ENCODE results near the gene PTPN9. TPM values are rescaled to one million over a fixed set of nuclear protein-coding genes. Genes with fewer than 3 reads are reported as not detected.

The PTPN9 gene
- total and polyA plus RNA-seq, 2 of the 4 experiments (the other 2 are of a cell fraction): 26.5 to 38.9 TPM

DNA sequence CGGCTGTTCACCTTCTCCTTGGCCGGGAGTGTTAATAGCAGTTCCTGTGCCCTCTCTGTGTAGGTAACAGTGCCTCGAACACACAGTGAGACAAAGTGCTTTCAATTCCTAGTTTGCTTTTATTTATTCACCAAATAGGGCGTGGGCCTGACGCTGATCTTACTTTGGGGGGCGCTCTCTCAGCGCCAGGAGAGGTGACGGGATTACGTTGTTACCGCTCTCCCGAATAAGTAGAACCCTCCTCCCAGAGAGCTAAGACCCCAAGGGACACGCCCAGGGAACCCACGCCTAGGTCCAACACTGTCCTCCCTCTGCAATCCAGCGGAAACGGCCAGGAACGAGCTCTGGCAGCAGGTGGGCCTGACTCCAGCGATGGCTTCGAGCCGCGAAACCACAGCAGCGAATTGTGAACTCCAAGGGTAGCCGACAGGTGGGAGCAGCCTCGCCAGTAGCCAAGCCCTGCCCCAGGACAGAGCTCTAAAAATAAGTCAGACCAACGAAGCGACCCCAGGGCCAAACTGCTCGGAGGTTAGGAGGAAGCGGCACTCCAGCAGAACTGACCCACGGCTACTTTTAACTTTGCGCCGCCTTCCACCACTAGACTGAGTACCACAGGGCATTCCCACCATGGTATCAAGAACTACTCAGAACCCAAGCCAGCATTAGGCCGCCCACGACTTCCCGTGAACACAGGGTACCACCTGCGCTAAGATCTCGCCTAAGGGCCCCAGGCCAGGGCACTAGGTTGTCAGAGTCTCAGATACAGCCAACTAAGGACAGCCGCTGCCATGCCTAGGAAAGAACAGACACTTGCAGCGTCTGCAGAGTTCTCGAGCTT, 126.0 kb downstream of the PTPN9 start:
- Histone ChIP-seq H3K4me1 (ENCODE audit: control insufficient read depth, insufficient read depth, low read length) (peaks cover 11% of the 10 kb centered on the region), H4K20me1 (ENCODE audit: insufficient read depth, low read length) (peaks cover 35% of the 10 kb centered on the region), H3K9ac (ENCODE audit: low read depth, low read length) (peak overlapping the region; percentile 74), H2BK20ac (ENCODE audit: low read depth, low read length) (no peak overlapping the region), H2AFZ (replicated peaks; ENCODE audit: low read length, poor library complexity) (peak overlapping the region; percentile 86), H2BK15ac (ENCODE audit: low read depth, low read length) (peak overlapping the region; percentile 30; the same call in 1 of the 3 replicates), H3K36me3 (ENCODE audit: control insufficient read depth, insufficient read depth, low read length) (no peaks in the 10 kb centered on the region), H2AK9ac (replicated peaks; ENCODE audit: low read depth, low read length, poor library complexity) (peak overlapping the region; percentile 80), H3K18ac (ENCODE audit: low read depth, low read length) (peak overlapping the region; percentile 4), H3K4me2 (ENCODE audit: low read depth, low read length) (peak overlapping the region; percentile 94), H3K27ac (ENCODE audit: insufficient read depth, low read length) (peak overlapping the region; percentile 85), H2BK120ac (ENCODE audit: low read depth, low read length) (peak overlapping the region; percentile 12), H4K5ac (ENCODE audit: low read depth, low read length) (peak overlapping the region; percentile 35), H3K79me1 (ENCODE audit: low read depth in 1 of 2, low read length in 2 of 2) (peaks cover 11 to 31% of the 10 kb centered on the region in 2 experiments; a peak in 3 of 4 replicates), H3K4me3 (ENCODE audit: insufficient read depth, low read depth, low read length) (peak overlapping the region; percentile 50), H2AK5ac (ENCODE audit: low read depth, low read length) (peak overlapping the region; percentile 79), H3K9me1 (ENCODE audit: insufficient read depth, low read length) (peaks cover 3% of the 10 kb centered on the region; the same call in 1 of the 2 replicates), H3K23ac (ENCODE audit: low read depth, low read length) (peak overlapping the region; percentile 77), H4K8ac (ENCODE audit: low read depth in 2 of 2, low read length in 2 of 2) (peak overlapping the region; percentile 79 to 85), H3K4ac (ENCODE audit: low read depth, low read length) (peak overlapping the region; percentile 81), H3K56ac (ENCODE audit: extremely low read depth, insufficient read depth, low read length) (peak overlapping the region; percentile 91), H3K9me3 (ENCODE audit: control insufficient read depth, insufficient read depth, low read length) (no peaks in the 10 kb centered on the region), H3K14ac (replicated peaks; ENCODE audit: low read depth, low read length) (peak overlapping the region; percentile 85), H4K91ac (ENCODE audit: insufficient read depth, low read depth, low read length) (peak overlapping the region; percentile 91), H3K27me3 (ENCODE audit: control insufficient read depth, insufficient read depth, low read length) (no peaks in the 10 kb centered on the region), H2BK5ac (ENCODE audit: low read depth, low read length, poor library complexity, severe bottlenecking) (peak overlapping the region; percentile 39)
- no peak for DNase-seq
- dilution Hi-C loops (cut with HindIII; ENCODE audit: low sequenced_read_pairs, unreplicated experiment): no loop called here
- ATAC-seq (ENCODE audit: low read depth): no peak
- BruUV-seq (replicated peaks): no TSS peak
- WGBS, 2 experiments (ENCODE audit: extremely low coverage in 2 of 2, insufficient read length in 1 of 2): 0% methylated on average over 23 of the region's 38 CpGs; no CpG with 5 or more reads in 1 of the 2 experiments
- TF ChIP-seq SMC3 (IDR thresholded peaks at IDR 0.05; ENCODE audit: low read depth, low read length) (no peak), RFX5 (IDR thresholded peaks at IDR 0.05; ENCODE audit: low read depth, low read length) (no peak), CEBPB (IDR thresholded peaks at IDR 0.05; ENCODE audit: low read depth, low read length) (no peak), USF2 (IDR thresholded peaks at IDR 0.05; ENCODE audit: low read depth, low read length) (no peak), POLR2A (IDR thresholded peaks at IDR 0.05; ENCODE audit: low read depth, low read length) (no peak), BHLHE40 (IDR thresholded peaks at IDR 0.05; ENCODE audit: low read depth, low read length) (no peak)
- TF ChIP-seq, protein P1, sequence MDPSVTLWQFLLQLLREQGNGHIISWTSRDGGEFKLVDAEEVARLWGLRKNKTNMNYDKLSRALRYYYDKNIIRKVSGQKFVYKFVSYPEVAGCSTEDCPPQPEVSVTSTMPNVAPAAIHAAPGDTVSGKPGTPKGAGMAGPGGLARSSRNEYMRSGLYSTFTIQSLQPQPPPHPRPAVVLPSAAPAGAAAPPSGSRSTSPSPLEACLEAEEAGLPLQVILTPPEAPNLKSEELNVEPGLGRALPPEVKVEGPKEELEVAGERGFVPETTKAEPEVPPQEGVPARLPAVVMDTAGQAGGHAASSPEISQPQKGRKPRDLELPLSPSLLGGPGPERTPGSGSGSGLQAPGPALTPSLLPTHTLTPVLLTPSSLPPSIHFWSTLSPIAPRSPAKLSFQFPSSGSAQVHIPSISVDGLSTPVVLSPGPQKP (IDR thresholded peaks at IDR 0.05; ENCODE audit: borderline replicate concordance, low read depth, low read length): no peak
- TF ChIP-seq, protein P2, sequence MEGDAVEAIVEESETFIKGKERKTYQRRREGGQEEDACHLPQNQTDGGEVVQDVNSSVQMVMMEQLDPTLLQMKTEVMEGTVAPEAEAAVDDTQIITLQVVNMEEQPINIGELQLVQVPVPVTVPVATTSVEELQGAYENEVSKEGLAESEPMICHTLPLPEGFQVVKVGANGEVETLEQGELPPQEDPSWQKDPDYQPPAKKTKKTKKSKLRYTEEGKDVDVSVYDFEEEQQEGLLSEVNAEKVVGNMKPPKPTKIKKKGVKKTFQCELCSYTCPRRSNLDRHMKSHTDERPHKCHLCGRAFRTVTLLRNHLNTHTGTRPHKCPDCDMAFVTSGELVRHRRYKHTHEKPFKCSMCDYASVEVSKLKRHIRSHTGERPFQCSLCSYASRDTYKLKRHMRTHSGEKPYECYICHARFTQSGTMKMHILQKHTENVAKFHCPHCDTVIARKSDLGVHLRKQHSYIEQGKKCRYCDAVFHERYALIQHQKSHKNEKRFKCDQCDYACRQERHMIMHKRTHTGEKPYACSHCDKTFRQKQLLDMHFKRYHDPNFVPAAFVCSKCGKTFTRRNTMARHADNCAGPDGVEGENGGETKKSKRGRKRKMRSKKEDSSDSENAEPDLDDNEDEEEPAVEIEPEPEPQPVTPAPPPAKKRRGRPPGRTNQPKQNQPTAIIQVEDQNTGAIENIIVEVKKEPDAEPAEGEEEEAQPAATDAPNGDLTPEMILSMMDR (conservative IDR thresholded peaks at IDR 0.05; ENCODE audit: low read depth, low read length): 0 out of 2 replicates have a peak, but pooled peaks have one; percentile 17
- intact Hi-C loops (cut with micrococcal nuclease): loop anchor here (5.0 to 10.0 kb wide), 2 partner anchors 184 to 428 kb away; partner anchors contain the start of gene PPCDC
- in situ Hi-C loops (cut with MboI; ENCODE audit: low sequenced_read_pairs): no loop called here
- ChIA-PET POLR2A (ENCODE audit: unreplicated experiment) (interaction anchor here (0.8 kb wide), 1 partner anchor 196 kb away, joined by 12 read pairs; no protein-coding TSS in a partner anchor), CTCF (interaction anchor here (2.5 kb wide), 1 partner anchor 86 kb away, joined by 8 read pairs; no protein-coding TSS in a partner anchor)
